GM06990 (cell line): Measurements from ENCODE around the gene PSMA7.

ENCODE experiments used
- DNase-seq: peaks from one replicate; pipeline ENCODE4 v3.0.0-alpha.2; 2011; ENCODE audit not compliant: insufficient read length; ENCODE audit errors: extremely low read depth
- H3K27me3 ChIP-seq: replicated peaks from 2 replicates; pipeline ENCODE4 v1.6.0; 2011; ENCODE audit warnings: low read length; ENCODE audit not compliant: control insufficient read depth, insufficient read depth
- H3K36me3 ChIP-seq: 2 replicates; pipeline ENCODE4 v1.5.1; 2011; ENCODE audit warnings: low read length; ENCODE audit not compliant: control insufficient read depth, insufficient read depth
- H3K4me3 ChIP-seq: replicated peaks from 2 replicates; pipeline ENCODE4 v1.5.1; 2011; ENCODE audit warnings: low read depth, mild to moderate bottlenecking, control low read depth, low read length
- TF ChIP-seq, protein P1 (sequence below): IDR thresholded peaks from 2 replicates; pipeline ENCODE4 v1.5.1; 2011; ENCODE audit warnings: low read length, control low read depth, mild to moderate bottlenecking, inconsistent platforms; ENCODE audit not compliant: insufficient read depth, poor library complexity, severe bottlenecking

PSMA7 gene

DNA sequence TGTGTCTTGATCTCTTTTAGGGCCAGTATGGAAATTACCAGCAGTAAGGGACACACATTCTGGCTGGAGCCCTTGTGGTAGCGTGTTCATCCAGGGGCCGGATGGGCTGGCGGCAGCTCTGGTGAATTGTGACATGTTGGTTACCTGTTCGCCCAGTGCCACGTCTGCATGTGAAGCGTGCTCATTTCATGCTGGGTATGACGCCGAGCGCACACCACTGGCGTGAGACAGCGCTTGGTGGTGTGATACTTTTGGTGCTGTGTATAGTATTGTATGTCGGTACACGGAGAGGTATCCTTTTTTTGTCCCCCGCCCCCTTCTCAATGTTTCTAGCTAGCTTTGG is 35.9 kb upstream of the PSMA7 start:
- TF ChIP-seq, protein P1, sequence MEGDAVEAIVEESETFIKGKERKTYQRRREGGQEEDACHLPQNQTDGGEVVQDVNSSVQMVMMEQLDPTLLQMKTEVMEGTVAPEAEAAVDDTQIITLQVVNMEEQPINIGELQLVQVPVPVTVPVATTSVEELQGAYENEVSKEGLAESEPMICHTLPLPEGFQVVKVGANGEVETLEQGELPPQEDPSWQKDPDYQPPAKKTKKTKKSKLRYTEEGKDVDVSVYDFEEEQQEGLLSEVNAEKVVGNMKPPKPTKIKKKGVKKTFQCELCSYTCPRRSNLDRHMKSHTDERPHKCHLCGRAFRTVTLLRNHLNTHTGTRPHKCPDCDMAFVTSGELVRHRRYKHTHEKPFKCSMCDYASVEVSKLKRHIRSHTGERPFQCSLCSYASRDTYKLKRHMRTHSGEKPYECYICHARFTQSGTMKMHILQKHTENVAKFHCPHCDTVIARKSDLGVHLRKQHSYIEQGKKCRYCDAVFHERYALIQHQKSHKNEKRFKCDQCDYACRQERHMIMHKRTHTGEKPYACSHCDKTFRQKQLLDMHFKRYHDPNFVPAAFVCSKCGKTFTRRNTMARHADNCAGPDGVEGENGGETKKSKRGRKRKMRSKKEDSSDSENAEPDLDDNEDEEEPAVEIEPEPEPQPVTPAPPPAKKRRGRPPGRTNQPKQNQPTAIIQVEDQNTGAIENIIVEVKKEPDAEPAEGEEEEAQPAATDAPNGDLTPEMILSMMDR: no peak
- no peaks in the 10 kb centered on the region for H3K27me3 ChIP-seq
- no peak overlapping the region for H3K4me3 ChIP-seq
- no peak for DNase-seq
- H3K36me3 ChIP-seq: peaks cover 3% of the 10 kb centered on the region

DNA sequence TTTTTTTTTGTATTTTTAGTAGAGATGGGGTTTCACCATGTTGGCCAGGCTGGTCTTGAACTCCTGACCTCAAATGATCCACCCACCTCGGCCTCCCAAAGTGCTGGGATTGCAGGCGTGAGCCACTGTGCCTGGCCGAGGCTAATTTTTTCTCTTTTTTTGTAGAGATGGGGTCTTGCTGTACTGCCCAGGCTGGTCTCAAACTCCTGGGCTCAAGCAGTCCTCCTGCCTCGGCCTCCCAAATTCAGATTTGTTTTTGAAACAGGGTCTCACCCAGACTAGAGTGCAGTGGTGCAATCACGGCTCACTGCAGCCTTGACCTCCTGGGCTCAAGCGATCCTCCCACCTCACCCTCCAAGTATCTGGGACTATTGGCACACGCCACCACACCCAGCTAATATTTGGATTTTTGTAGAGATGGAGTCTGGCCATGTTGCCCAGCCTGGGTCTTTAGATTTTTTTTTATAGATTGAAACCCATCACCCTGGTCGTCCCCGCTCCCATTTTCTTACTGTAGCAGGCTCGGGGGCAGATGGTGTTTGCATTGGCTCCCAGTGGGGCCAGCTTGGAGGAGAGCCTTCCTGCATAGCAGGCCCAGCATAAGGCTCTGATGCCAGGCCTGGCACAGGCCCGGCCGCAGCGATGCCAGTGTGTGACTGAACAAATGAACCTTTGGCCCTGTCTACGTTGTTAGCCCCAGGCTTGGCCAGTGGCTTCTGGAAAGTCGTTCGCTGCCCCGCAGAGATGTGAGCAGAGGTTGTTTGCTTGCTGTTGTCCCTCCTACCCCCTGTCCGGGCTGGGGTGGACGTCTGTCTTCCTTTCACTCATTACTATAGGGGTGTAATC is 35.3 kb upstream of the PSMA7 start:
- peaks cover 3% of the 10 kb centered on the region for H3K36me3 ChIP-seq
- TF ChIP-seq, protein P1: no peak
- DNase-seq: no peak
- H3K27me3 ChIP-seq: no peaks in the 10 kb centered on the region
- H3K4me3 ChIP-seq: no peak overlapping the region

DNA sequence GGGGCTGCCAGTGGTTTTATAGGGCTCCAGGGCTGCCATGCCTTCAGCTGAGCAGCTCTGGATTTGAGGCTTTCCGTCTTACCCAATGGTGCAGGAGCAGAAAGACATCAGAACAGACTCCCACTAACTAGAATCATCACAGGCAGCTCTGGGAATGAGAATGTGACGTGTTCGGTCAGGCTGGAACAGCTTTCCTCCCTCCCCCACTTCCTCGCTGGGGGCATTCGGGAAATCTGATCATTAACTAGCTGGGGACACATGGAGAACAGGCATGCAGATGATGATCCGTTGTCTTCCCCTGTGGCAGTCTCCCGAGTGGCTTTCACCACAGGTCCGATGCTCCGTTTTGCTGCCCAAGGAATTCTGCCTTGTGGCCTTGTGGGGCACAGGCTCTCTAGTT is 34.1 kb upstream of the PSMA7 start:
- TF ChIP-seq, protein P1: no peak
- no peak for DNase-seq

DNA sequence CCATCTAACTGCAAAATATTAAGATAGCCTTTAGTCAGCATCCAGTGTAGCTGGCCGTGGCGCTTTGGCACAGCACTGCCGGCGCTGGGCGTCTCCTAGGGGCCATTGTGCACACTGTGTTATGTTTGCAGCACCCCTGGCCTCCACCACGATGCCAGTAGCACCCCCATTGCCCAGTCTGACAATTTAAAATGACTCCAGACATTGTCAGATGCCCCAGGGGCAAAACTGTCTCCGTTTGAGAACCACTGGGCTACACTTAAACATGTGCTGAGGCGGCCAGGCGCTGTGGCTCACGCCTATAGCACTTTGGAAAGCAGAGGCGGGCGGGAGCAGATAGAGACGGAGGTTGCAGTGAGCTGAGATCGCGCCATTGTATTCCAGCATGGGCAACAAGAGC is 33.7 kb upstream of the PSMA7 start:
- Histone ChIP-seq H3K36me3 (peaks cover 3% of the 10 kb centered on the region), H3K27me3 (no peaks in the 10 kb centered on the region), H3K4me3 (no peak overlapping the region)
- DNase-seq: no peak
- TF ChIP-seq, protein P1: no peak

More for the DNA sequence above, 34.1 kb upstream of the PSMA7 start:
- no peak overlapping the region for H3K4me3 ChIP-seq
- H3K27me3 ChIP-seq: no peaks in the 10 kb centered on the region
- H3K36me3 ChIP-seq: peaks cover 3% of the 10 kb centered on the region

DNA sequence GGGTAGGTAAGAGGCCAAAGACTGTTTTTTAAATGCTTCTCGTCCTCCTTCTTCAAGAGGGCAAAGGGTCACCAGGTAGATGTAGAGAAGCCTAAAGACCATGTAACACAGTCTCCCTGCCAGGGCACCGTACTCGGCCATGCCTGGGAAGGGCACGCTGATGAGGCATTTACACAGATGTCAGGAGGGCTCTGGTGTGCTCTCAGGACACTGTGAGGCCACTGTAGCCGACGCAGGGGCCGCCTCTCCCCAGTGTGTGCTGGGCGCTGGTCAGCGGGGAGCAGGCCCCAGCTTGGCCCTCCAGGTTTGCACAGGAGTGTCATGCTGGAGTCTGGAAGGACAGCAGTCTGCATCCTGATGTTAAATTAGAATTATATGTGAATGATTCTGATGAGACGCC is 32.5 kb upstream of the PSMA7 start:
- Histone ChIP-seq H3K36me3 (peaks cover 3% of the 10 kb centered on the region), H3K4me3 (no peak overlapping the region), H3K27me3 (no peaks in the 10 kb centered on the region)
- TF ChIP-seq, protein P1: no peak
- no peak for DNase-seq
